ENCODE measurements around the gene FBXW9.
"Not testable (repeated sequence)": the region's sequence is repeated elsewhere in the genome, so short reads cannot be mapped to it uniquely, and the experiment has no call there.

Gene FBXW9

DNA sequence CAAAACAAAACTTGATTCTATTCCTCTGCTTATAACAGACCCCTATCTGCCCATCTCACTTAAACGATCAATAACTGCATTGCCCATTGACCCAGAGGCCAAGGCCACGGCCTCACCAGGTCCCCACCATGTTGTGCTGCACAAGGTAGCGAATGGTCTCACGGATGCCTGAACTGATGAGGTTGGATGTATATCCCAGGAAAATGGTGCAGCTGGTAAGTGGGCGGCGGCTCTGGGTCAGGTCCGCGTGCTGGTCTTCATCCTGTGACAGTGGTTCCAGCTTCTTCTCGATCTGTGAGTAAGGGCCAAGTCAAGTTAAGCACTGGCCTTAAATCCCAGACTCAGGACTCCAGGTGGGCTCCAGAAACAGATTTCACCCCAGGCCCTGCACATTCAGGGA, 16.4 kb downstream of the FBXW9 start:
- no peak for DNase-seq

DNA sequence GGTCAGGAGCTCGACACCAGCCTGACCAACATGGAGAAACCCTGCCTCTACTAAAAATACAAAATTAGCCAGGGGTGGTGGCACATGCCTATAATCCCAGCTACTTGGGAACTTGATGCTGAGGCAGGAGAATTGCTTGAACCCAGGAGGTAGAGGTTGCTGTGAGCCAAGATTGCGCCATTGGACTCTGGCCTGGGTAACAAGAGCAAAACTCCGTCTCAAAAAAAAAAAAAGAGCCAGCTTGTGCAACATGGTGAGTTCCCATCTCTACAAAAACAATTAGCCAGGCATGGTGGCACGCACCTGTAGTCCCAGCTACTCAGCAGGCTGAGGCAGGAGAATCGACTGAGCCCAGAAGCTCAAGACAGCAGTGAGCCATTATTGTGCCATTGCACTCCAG, 18.4 kb downstream of the FBXW9 start:
- DNase-seq: not testable (repeated sequence)

DNA sequence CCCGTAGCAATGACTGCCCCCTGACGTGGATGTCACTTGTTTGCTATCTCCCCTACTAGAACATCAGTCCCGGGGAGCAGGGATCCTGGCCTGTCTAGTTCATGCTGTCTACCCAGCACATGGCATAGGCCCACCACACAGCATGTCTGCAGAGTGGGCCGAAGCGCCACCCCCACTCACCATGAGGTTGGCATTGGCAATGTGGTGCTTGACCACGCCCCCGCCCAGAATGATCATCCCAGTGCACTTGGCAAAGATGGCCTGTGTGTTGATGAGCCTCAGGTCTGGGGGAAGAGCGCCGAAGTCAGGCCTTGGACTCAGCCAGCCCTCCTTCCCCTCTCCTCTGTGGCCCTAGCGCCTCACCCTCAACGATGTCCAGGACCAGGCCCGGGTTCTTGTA, 19.5 kb downstream of the FBXW9 start:
- DNase-seq: no peak

DNA sequence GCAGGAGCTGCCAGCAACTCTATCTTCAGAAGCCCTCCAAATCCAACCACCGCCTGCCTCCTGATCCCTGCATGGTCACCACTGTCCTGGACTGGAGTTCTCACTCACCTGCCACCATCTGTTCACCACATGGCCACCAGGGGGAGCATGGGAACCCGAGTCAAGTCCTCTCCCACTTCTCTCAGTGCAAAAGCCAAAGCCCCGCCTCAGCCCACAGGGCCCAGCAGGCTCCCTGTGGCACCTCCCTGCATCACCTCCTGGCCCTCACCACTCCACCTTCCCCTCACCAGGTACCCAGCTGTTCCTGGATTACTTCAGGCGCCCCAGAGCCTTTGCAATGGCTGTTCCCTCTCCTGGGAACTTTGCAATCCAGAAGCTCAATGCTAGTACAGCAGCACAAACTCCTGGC, 20.0 kb downstream of the FBXW9 start:
- peak; percentile 83 to 92 (median 86) for DNase-seq

DNA sequence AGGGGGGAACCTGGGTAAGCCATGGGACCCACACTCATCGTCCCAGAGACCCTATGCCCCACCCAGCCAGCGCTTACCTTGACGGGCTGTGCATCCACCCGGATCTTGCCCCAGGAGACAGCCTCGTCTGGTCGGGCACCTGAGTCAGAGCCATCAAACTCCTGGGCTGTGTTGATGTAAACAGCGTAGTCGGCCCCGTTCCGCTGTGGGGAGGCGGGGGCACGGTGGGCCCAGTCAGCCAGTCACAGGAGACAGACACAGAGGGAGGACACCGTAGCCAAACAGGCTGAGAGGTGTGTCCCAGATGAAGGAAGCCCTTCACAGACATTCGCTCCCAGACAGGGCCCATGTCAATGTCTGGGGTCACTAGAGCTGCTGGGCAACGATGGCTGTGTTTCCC, 20.5 kb downstream of the FBXW9 start:
- DNase-seq: no peak

DNA sequence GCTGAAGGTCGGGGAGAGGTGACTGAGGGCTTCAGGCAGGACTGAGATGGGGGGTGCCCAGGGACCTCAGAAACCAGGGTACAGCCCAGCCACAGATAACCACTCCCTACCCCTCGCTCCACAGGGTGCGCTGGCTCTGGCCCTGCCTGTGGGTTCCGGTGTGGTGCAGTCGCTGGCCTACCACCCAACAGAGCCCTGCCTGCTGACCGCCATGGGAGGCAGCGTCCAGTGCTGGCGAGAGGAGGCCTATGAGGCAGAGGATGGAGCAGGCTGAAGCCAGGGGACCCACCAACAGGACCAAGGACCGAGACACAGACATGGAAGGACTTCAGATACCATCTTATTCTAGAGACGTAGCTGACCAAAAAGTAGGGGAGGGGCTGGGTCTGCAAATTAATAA, 21.0 kb downstream of the FBXW9 start:
- no peak for DNase-seq

DNA sequence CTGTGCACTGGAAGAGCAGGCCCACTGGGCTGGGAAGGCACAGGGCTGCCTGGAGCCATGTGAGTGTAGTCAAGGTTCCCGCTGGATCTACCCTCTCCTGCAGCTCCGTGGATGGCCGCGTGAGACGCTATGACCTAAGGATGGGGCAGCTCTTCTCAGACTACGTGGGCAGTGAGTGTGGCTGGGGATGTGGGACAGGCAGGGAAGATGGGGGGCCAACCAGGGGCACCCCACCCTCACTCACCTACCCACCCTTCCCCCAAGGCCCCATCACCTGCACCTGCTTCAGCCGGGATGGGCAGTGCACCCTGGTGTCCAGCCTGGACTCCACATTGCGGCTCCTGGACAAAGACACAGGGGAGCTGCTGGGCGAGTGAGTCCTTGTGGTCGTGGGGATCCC, 23.7 kb downstream of the FBXW9 start:
- DNase-seq: no peak

DNA sequence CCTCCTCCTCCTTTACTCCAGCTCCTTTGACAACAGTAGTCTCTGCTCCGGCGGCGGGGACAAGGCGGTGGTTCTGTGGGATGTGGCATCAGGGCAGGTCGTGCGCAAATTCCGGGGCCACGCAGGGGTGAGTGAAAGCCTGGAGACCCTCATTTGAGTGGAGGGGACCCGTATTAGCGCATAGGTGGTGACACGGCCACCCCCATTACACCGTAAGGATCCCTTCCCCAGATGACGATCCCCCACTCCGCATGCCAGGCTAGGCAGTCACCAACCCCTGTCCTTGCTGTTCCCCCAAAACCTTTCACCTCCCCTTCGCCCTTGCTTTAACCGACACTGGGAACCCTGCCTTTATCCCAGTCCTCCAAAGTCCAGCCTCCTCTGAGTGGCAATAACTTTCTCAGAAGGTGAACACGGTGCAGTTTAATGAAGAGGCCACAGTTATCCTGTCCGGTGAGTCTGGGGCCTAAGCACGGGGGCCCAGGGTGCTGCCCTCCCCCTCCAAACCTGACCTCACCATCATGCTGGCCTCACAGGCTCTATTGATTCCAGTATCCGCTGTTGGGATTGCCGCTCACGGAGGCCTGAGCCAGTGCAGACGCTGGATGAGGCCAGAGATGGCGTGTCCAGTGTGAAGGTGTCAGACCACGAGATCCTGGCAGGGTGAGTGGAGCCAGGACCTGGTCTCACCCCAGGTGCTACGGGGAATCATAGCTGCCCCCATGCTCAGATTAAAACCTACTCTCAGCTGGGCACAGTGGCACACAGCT, 26.1 kb downstream of the FBXW9 start:
- no peak for DNase-seq

DNA sequence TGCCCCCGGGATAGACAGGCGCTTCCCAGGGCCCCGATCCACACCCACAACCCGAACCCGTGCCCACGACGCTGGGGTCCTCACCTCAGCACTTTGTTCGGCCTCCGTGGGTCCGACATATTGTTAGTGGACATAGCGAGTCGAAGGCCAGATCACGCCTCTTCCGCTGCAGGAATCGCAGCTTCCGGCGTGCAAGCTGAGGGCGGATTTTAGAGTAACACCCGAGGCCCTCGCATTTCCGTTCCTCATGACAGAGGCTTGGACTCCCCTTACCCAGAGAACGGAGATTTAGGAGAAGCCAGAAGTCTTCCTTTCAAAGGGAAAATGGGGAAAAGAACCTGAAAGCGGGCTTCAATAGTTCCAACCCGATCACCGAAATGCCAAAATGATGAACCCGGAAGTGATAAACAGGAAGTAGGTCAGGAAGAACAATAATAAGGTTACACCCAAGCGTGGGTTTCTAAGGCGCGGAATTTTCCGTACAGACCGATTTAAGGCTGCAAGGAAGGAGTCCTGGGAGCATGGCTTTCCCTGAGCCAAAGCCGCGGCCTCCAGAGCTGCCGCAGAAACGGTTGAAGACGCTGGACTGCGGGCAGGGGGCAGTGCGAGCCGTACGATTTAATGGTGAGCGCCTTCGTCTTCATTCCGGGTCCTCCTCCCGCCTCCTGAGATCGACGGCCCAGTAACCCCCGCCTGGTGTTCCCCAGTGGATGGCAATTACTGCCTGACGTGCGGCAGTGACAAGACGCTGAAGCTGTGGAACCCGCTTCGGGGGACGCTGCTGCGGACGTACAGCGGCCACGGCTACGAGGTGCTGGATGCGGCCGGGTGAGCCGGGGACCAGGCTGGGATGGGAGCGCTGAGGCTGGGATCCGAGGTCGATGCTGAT, 26.9 kb downstream of the FBXW9 start:
- peak; percentile 86 to 91 (median 90) for DNase-seq

DNA sequence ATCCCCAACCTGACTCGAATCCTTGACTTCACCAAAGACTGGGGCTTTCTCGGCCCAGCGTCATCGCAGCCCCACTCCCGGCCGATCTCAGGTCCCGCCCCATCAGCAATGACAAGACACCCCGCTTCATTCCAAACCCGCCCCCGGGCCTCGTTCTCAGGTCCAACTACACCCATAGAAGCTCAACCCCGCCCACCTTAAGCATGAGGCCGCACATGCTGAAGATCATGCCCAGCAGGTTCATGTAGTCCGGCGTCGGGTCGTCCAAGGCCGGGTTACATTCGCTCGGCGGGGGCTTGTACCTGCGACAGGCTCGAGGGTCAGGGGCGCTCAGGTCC, 27.5 kb downstream of the FBXW9 start:
- peak; percentile 55 to 79 (median 66) for DNase-seq

DNA sequence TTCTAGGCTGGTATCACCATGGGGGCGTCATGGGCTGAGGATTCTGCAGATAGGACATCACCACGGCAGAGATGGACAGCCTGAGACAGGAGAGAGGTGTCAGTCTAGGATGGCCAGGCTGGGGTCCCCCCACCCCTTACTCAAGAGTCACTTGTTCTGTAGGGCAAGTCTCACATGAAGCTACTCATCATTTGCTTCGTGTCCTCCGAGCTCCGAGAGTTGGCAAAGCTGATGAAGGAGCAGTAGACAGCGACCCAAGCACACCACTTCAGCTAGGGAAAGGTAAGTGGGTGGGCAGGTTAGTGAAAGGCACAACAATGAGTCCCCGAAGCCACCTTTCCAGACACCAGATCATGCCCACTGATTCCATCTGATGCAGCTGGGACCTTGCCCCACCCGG, 28.1 kb downstream of the FBXW9 start:
- DNase-seq: peak in 1 of 4 experiments; percentile 1

DNA sequence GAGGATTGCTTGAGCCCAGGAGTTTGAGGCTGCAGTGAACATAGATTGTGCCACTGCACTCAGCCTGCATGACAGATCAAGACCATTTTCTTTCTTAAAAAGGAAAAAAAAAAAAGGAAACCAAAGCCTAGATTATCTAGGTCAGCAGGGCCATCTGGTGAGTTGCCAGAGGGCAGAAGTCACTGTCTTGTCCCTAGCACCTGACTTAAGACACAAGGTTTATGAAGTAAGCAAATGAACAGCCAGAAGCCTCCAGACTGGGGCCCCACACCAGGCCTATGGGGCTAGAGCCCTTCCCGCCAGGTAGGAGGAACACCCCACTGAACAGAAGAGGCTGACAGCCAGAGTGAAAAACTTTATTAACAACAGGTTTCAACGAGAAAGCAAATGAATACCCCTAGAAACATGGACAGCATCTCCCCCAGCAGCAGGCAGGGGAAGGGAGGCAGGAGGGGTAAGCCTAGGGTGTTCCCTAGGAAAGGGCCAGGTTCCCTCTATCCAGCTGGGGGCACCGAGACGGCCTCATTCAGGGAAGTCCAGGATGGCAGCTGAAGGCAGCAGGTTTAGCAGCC, 28.6 kb downstream of the FBXW9 start:
- DNase-seq: peak; percentile 28 to 73 (median 57)

DNA sequence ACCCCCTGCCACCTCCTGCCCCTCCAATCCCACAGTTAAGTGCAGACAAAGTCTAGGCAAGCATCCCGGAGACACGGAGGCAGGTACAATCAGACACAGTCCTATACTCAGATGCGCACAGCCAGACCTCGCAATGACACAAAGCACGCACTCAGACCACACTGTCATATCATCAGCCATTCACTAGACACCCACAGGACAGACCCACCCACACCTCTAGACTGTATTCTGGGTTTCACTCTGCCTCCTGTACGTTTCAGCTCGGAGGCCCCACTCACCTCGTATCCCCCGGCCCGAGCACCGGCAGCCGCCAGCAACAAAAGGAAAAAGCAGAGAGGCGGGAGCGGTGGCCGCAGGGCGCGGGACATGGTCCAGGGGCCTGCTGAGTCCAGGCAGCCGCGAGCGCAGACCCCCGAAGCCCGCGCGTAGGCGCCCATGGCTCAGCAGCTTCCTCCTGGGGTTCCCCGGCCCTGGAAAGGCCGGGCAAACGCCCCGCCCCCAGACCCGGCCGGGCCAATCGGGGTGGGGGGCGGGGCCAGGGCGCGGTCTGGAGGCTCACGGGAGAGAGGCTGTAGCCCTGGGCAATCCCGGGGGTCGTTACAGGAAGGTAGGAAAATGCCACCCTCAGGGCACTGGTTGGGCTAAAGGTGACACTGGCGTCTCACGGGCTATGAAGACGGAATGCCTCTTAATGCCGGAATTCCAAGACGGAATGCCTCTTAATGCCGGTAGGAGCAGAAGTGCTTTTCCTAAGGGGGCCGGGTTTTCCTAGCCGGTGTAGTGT, 30.0 kb downstream of the FBXW9 start, which contains the start of the genes MAN2B1 and WDR83:
Gene MAN2B1, minus strand, starts transcription at position 478 of the 784 bp plus-strand sequence. Its CDS starts 41 bp downstream, at position 437.
Gene WDR83, plus strand, starts transcription at position 543 of the 784 bp plus-strand sequence. CDS start 2,984 bp downstream, outside the sequence.
- peak; percentile 91 to 96 (median 94) for DNase-seq

DNA sequence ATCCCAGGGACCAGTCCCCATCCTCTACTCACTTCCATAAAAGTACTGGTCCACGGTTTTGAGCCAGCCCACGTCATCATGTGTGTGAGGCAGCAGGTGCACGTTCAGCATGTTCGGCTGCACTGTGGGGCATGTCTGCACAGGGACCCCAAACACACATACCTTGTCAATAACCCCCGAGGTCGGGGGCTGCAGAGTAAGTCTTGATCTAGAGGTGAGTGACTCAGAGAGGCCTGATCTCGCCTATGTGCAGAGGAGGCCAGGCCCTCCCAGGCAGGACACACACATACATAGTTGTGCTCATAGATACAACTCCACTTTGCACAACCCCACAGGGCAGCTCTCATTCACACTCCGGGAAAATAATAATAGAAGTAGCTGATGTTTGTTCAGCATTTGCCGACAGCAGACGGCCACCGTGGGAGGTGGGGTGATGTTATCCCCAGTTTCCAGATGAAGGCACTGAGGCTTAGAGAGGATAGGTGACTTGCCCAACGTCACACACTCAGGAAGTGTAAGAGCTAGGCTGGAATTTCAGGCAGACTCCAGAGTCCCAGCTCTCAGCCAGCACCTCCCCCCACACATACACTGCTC, 30.7 kb downstream of the FBXW9 start:
- peak; percentile 49 to 64 (median 58) for DNase-seq

DNA sequence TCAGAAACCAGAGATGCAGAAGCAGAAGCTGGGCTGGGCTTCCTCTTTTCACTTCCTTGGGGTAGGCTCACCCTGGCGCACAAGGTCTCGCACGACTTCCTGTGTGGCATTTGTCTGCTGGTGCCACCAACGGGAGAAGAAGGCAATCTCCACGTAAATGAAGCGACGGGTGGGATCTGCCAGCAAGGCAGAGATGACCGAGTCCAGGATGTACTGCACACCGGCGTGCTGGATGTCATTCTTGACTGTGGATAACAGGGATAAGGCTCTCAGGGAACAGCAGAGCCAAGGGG, 31.2 kb downstream of the FBXW9 start:
- peak; percentile 94 to 98 (median 96) for DNase-seq

DNA sequence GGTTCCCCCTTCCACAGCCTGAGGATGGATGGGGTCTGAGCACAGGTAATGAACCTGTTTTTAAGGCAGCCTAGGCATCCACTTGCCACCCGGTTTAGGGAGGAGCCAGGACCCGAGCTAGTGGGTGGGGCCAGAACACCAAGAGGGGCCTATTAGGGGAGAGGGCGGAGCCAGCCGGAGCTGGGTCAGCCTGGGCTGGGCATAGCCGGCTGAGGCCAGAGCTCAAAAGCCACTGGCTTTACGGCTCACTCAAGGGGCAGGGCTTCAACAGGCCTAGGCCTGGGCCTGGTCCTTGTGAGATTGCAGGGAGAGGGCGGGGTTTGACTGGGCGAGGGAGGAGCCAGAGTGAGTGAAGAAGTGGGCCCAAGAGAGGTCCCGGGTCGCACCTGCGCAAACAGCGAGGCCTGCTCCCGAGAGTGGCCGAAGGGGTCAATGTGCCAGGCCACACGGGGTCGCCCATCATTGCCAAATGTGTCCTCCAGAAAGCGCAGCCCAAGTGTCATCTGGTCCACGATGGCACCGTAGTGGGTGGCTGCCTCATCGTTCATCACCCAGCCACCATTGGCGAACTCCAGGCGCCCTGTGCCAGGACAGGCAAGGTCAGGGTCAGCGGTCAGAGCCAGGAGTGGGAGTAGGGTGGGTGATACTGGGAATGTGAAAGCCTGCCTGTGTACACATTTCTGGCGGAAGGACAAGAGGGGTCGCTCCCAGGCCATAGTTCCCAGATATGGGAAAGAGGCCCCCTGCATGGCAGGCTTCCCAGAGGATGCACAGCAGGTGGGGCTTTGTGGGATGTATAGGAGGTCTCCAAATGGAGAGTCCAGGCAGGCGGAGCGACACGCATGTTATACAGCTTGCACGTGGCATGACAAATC, 31.8 kb downstream of the FBXW9 start:
- DNase-seq: peak in 1 of 4 experiments; percentile 10

DNA sequence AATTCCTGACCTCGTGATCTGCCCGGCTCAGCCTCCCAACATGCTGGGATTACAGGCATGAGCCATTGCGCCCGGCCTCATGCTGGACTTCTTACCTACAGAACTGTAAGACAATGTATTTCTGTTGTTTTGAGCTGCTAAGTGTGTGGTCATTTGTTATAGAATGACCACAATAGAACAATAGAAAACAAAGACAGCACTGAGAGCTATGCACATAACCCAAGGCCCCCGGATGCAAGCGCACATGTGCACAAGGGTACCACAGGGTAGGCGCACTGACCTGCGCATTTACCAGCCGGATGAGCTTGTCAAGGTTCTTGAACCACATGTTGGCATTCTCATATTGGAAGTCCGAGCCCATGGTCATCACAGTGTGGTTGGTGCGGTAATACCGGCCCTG, 35.5 kb downstream of the FBXW9 start:
- peak in 1 of 4 experiments; percentile 1 for DNase-seq

DNA sequence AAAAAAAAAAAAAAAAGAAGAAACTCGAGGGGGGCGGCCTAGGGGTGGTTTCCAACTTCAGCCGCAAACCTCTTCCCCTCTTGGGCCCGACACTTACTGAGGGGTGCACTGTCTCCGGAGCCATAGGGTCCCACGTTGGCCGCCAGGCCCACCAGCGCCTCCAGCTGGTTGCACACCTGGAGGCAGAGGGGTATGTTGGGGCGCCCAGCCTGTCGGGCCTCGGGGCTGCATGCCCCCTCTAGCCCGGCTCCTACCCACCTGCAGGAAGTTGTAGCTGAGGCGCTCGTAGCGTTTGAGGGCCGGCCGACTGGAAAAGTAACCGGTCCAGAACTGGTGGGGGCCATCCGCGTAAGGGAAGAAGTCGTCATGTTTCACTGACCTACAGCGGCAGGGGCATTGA, 38.5 kb downstream of the FBXW9 start:
- DNase-seq: no peak

DNA sequence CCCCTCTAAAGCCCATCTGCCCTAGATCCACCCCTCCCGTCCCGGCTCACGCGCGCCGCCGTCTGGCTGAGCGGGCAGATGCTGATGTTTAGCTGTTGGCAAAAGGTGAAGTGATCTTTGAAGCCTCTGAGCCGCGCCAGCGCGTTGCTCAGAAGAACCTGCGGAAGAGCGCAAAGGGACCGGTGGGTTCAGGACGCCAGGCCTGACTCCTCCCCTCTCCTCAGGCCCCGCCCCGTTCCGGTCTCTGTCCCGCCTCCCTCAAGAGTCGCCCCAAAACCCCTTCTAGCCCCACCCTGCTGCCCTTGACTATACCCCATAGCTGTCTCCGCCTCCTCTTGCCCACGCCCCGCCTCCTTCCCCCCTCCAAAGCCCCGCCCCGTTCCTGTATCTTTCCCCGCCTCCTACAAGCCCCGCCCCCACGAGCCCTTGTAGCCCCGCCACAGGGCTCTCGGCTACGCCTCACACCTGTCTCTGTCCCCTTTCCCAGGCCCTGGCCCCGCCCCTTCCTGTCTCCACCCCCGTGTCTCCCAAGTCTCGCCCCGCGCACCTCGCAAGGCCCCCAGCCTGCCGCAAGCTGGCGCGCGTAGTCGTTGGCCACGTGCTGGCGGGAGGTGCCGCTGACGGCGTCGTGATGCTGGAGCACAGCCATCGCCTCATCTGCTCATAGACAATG, 39.4 kb downstream of the FBXW9 start:
- peak in 1 of 4 experiments; percentile 25 for DNase-seq

DNA sequence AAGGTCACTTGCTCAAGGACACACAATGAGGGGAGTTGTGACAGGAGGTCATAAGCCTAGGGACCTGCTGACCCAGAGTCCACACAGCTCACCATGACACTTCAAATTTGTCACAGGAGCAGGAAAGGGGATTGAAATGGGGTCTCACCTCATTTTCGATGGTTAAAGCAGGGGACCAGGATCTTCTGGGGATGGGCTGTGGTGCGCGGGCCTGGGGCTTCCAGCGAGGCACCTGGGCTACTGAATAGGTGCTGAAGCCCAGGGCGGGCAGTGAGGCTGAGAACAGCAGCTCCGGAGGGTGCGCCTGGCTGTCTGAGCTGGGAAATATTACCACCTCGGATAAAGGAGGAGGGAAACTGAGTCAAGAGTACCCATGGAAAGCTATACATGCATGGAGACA, 40.9 kb downstream of the FBXW9 start:
- DNase-seq: no peak

DNA sequence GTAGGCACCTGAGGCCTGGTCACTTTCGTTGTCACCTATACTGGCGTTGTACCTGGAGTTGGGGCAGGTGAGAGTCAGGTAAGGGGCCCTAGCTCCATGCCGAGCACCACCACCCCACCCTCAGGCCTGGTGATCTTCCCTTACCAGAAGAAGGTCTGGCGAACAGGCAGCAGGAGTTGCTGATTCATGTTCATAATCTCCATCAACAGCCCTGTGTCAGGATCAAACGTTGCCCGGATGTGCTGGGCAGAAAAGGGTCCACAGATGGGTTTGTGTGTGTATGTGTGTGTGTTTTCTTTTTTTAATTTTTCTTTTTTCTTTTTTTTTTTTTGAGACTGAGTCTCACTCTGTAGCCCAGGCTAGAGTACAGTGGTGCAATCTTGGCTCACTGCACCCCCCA, 44.2 kb downstream of the FBXW9 start:
- no peak for DNase-seq
